ENCODE results near the gene HTR7.
"Not testable (repeated sequence)": the region's sequence is repeated elsewhere in the genome, so short reads cannot be mapped to it uniquely, and the experiment has no call there.

The HTR7 gene

GRCh38 chr10:90857635-90858460 lies at the start of gene HTR7:
Gene HTR7, minus strand, starts transcription at chr10:90858039. Its CDS starts 368 bp downstream, at chr10:90857671.
- DNase-seq = peak; percentile 26 to 69 (median 58)

GRCh38 chr10:90906596-90906995 lies 48.8 kb upstream of the HTR7 start:
- DNase-seq = no peak

GRCh38 chr10:90905925-90906324 lies 48.1 kb upstream of the HTR7 start:
- DNase-seq = no peak

GRCh38 chr10:90896916-90897315 lies 39.1 kb upstream of the HTR7 start:
- DNase-seq = not testable (repeated sequence)

GRCh38 chr10:90893190-90893589 lies 35.4 kb upstream of the HTR7 start:
- DNase-seq = no peak

- DNase-seq = no peak
Observed at GRCh38 chr10:90890347-90890746, 32.5 kb upstream of the HTR7 start.

GRCh38 chr10:90889636-90890035 lies 31.8 kb upstream of the HTR7 start:
- DNase-seq = no peak

GRCh38 chr10:90888387-90888786 lies 30.5 kb upstream of the HTR7 start:
- DNase-seq = no peak

- DNase-seq = no peak
Observed at GRCh38 chr10:90887555-90887954, 29.7 kb upstream of the HTR7 start.

GRCh38 chr10:90885176-90885575 lies 27.3 kb upstream of the HTR7 start:
- DNase-seq = no peak

GRCh38 chr10:90884431-90884830 lies 26.6 kb upstream of the HTR7 start:
- DNase-seq = no peak

- DNase-seq = peak in 3 of 6 experiments; percentile 13 to 51 (median 42)
Observed at GRCh38 chr10:90880059-90880719, 22.4 kb upstream of the HTR7 start.

- DNase-seq = no peak
Observed at GRCh38 chr10:90879062-90879461, 21.2 kb upstream of the HTR7 start.

- no peak for DNase-seq
Observed at GRCh38 chr10:90872648-90873020, 14.8 kb upstream of the HTR7 start.

GRCh38 chr10:90871766-90872647 lies 14.2 kb upstream of the HTR7 start, which contains the start of gene RPP30:
Gene RPP30, plus strand, starts transcription at chr10:90871974. Its CDS starts 13 bp downstream, at chr10:90871987.
- peak; percentile 56 to 77 (median 68) for DNase-seq

- peak in 5 of 6 experiments; percentile 3 to 58 (median 13) for DNase-seq
Observed at GRCh38 chr10:90871279-90871765, 13.5 kb upstream of the HTR7 start.

- DNase-seq = no peak
Observed at GRCh38 chr10:90866050-90866598, 8.3 kb upstream of the HTR7 start.

GRCh38 chr10:90865401-90865800 lies 7.6 kb upstream of the HTR7 start:
- peak in 1 of 6 experiments; percentile 2 for DNase-seq

GRCh38 chr10:90862908-90863514 lies 5.2 kb upstream of the HTR7 start:
- DNase-seq = peak in 1 of 6 experiments; percentile 6

- no peak for DNase-seq
Observed at GRCh38 chr10:90860790-90861189, 3.0 kb upstream of the HTR7 start.

- no peak for DNase-seq
Observed at GRCh38 chr10:90859321-90859751, 1.5 kb upstream of the HTR7 start.

- DNase-seq = no peak
Observed at GRCh38 chr10:90858461-90858968, 676 bp upstream of the HTR7 start.

All from stimulated activated naive CD4-positive, alpha-beta T cell (primary cell).